Measurements from ENCODE around the gene AP4B1.

GRCh38 chr1:113916974-113917373, 12.4 kb upstream of the AP4B1 start:
- TF ChIP-seq POLR2AphosphoS5 (IDR thresholded peaks at IDR 0.05) (no peak), CTCF (IDR thresholded peaks at IDR 0.05) (no peak), EP300 (IDR thresholded peaks at IDR 0.05) (no peak), POLR2A (IDR thresholded peaks at IDR 0.05) (no peak)
